Measurements from ENCODE around the gene HOXB9. TPM values are rescaled to one million over a fixed set of nuclear protein-coding genes. Genes with fewer than 3 reads are reported as not detected.

The HOXB9 gene
- total and polyA plus RNA-seq, 9 of the 15 experiments (the other 6 are each of a cell fraction or from before 2014, with no cell fraction given), result 3.1 to 196 (median 77.6) TPM

DNA sequence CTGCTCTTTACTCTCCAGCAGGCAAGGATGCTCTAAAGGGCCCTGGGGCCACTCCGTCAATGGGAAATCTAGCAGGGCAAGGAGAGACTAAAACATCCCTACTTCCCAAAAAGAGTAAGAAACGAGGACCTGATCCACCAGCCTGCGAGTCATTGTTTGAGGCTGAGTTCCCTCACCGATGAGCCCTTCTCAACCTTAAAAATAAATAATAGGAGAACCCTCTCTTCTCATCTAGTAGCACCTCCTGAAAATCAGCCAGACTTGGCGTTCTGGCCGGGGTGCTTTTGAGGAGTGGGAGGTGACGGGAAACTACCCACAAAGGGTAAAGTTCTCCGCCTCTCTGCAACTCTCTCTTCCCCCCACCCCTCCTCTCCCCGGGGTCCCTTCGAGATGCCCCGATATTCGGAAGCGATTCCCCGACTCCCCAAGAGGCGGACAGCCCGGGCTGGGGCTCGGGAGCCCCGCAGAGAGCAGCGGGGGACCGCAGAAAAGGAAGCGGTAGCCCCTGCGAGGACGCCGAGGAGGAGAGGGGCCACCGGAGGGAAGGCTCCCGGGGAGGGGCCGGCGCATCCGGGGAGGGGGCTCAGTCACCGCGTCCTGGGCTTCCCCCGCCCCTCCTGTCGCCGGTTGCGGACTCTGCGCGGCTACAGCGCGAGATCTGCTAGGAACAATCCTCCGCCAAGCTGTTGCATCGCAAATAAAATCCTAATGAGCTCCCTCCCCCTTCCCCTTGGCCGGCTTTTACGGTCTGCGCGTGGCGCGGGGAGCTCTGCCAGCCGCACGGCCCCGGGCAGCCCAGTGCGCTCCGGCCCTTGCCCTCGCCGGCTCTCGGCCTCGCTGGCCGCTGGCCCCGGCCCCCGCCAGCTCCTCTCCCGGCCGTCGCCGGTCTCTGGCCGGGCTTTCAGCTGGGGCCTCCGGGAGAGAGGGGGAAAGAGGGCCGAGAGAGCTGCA, 1.3 kb downstream of the HOXB9 start (continued):
- TF ChIP-seq, protein P1, sequence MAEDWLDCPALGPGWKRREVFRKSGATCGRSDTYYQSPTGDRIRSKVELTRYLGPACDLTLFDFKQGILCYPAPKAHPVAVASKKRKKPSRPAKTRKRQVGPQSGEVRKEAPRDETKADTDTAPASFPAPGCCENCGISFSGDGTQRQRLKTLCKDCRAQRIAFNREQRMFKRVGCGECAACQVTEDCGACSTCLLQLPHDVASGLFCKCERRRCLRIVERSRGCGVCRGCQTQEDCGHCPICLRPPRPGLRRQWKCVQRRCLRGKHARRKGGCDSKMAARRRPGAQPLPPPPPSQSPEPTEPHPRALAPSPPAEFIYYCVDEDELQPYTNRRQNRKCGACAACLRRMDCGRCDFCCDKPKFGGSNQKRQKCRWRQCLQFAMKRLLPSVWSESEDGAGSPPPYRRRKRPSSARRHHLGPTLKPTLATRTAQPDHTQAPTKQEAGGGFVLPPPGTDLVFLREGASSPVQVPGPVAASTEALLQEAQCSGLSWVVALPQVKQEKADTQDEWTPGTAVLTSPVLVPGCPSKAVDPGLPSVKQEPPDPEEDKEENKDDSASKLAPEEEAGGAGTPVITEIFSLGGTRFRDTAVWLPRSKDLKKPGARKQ (CRISPR knock-in tag; IDR thresholded peaks at IDR 0.05), result no peak
- TF ChIP-seq, protein P2, sequence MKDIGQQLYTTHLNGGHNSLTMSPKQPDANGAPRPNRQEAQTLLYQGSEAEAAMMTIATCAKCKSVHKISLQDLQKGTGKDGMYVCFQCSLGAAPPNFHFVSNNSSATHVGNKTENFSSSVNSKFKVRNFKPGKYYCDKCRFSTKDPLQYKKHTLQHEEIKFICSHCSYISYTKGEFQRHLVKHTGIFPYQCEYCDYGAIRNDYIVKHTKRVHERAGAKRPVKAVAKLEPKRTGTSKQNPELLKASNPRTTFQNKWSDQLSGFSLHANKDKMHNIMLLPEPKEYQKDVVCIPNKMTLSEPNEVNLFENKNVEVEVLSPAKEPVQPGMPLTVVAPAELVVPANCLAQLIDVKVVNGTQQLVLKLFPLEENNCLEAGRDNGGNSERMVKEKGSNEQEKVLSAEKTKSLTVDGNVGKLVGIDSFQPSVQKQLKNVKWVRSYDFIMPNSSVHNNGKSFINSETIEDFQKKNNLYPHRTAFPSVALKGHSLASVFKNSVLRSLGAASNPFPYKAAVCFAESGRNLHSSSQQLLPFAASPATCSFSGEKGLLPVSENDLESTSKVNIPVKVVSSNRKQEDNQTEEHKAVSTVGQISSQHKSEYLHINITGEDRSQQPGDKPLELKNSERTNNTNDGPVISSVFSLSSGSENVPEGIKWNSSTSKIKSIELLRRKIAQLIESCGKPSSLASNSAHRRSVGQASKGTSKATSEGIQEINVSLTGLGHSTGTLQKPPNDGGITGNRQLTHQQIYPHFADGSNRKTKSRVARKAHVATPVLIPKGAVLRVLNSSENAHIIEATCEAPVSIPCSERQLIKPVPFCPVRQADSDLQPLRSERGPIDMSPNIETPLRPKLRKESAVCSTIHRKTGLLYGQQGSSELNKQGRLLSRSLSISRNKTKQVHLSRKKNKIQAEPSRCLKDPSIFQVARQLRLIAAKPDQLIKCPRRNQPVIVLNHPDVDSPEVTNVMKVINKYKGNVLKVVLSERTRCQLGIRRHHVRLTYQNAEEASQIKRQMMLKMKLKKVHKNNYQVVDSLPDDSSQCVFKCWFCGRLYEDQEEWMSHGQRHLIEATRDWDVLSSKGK (CRISPR knock-in tag; IDR thresholded peaks at IDR 0.05), result no peak
- TF ChIP-seq, protein P3, sequence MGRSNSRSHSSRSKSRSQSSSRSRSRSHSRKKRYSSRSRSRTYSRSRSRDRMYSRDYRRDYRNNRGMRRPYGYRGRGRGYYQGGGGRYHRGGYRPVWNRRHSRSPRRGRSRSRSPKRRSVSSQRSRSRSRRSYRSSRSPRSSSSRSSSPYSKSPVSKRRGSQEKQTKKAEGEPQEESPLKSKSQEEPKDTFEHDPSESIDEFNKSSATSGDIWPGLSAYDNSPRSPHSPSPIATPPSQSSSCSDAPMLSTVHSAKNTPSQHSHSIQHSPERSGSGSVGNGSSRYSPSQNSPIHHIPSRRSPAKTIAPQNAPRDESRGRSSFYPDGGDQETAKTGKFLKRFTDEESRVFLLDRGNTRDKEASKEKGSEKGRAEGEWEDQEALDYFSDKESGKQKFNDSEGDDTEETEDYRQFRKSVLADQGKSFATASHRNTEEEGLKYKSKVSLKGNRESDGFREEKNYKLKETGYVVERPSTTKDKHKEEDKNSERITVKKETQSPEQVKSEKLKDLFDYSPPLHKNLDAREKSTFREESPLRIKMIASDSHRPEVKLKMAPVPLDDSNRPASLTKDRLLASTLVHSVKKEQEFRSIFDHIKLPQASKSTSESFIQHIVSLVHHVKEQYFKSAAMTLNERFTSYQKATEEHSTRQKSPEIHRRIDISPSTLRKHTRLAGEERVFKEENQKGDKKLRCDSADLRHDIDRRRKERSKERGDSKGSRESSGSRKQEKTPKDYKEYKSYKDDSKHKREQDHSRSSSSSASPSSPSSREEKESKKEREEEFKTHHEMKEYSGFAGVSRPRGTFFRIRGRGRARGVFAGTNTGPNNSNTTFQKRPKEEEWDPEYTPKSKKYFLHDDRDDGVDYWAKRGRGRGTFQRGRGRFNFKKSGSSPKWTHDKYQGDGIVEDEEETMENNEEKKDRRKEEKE (IDR thresholded peaks at IDR 0.05; ENCODE audit: borderline replicate concordance in 1 of 2, control insufficient read depth in 1 of 2, low read depth in 2 of 2, low read length in 1 of 2), result no peak
- TF ChIP-seq, protein P4, sequence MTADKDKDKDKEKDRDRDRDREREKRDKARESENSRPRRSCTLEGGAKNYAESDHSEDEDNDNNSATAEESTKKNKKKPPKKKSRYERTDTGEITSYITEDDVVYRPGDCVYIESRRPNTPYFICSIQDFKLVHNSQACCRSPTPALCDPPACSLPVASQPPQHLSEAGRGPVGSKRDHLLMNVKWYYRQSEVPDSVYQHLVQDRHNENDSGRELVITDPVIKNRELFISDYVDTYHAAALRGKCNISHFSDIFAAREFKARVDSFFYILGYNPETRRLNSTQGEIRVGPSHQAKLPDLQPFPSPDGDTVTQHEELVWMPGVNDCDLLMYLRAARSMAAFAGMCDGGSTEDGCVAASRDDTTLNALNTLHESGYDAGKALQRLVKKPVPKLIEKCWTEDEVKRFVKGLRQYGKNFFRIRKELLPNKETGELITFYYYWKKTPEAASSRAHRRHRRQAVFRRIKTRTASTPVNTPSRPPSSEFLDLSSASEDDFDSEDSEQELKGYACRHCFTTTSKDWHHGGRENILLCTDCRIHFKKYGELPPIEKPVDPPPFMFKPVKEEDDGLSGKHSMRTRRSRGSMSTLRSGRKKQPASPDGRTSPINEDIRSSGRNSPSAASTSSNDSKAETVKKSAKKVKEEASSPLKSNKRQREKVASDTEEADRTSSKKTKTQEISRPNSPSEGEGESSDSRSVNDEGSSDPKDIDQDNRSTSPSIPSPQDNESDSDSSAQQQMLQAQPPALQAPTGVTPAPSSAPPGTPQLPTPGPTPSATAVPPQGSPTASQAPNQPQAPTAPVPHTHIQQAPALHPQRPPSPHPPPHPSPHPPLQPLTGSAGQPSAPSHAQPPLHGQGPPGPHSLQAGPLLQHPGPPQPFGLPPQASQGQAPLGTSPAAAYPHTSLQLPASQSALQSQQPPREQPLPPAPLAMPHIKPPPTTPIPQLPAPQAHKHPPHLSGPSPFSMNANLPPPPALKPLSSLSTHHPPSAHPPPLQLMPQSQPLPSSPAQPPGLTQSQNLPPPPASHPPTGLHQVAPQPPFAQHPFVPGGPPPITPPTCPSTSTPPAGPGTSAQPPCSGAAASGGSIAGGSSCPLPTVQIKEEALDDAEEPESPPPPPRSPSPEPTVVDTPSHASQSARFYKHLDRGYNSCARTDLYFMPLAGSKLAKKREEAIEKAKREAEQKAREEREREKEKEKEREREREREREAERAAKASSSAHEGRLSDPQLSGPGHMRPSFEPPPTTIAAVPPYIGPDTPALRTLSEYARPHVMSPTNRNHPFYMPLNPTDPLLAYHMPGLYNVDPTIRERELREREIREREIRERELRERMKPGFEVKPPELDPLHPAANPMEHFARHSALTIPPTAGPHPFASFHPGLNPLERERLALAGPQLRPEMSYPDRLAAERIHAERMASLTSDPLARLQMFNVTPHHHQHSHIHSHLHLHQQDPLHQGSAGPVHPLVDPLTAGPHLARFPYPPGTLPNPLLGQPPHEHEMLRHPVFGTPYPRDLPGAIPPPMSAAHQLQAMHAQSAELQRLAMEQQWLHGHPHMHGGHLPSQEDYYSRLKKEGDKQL (CRISPR knock-in tag; IDR thresholded peaks at IDR 0.05; ENCODE audit: borderline replicate concordance), result no peak
- TF ChIP-seq, protein P5, sequence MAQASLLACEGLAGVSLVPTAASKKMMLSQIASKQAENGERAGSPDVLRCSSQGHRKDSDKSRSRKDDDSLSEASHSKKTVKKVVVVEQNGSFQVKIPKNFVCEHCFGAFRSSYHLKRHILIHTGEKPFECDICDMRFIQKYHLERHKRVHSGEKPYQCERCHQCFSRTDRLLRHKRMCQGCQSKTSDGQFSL (CRISPR knock-in tag; IDR thresholded peaks at IDR 0.05), result no peak
- TF ChIP-seq, protein P5 (tag; IDR thresholded peaks at IDR 0.05), result no peak
- no peak for TF ChIP-seq ARHGAP35 (IDR thresholded peaks at IDR 0.05; ENCODE audit: partially characterized antibody)
- no peak for TF ChIP-seq BMI1 (IDR thresholded peaks at IDR 0.05; ENCODE audit: low read length)
- TF ChIP-seq ZNF586 (CRISPR knock-in tag; conservative IDR thresholded peaks at IDR 0.05), result no peak

All from K562 (cell line).